C4-2B (cell line): Measurements from ENCODE around the gene MAGEB17.

ENCODE experiments used
- CTCF ChIP-seq: fragments of 450-650 bp; conservative IDR thresholded peaks from 2 replicates; pipeline ENCODE4 v1.5.1; 2017; ENCODE audit warnings: mild to moderate bottlenecking
- ZFX ChIP-seq: fragments of 450-650 bp; IDR thresholded peaks from 2 replicates; pipeline ENCODE4 v1.6.1; 2017

GRCh38 chrX:16160729-16161128 lies 6.6 kb upstream of the MAGEB17 start:
- TF ChIP-seq CTCF = no peak
- no peak for TF ChIP-seq ZFX
